Fibroblast of skin of left biceps (primary cell): ENCODE measurements around the gene SMG1.
"Not testable (repeated sequence)": the region's sequence is repeated elsewhere in the genome, so short reads cannot be mapped to it uniquely, and the experiment has no call there.

Source experiments
- DNase-seq, 2 experiments: peaks; one replicate each; pipeline ENCODE4 v3.0.0-alpha.2; 2013; ENCODE audit warnings: low read depth in 2 of 2

SMG1 gene

DNA sequence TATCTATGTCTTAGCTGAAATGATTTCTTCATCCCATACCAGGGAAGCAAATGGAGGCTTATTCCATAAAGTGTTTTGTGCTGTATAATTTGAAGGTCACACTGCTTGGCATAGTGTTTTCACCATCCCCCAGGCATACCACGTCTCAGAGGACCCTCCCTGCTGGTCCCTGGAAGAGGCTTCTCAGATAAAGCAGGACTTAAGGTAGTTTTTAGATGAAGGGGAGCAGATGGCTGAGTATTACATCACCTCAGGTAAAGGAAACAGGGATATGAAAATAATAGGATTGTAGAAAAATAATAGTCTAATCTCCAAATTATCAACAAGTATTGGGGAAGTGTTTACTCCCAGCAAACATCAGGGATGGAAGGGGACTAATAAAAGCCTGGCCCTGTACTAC is 7.3 kb upstream of the SMG1 start:
- no peak for DNase-seq

DNA sequence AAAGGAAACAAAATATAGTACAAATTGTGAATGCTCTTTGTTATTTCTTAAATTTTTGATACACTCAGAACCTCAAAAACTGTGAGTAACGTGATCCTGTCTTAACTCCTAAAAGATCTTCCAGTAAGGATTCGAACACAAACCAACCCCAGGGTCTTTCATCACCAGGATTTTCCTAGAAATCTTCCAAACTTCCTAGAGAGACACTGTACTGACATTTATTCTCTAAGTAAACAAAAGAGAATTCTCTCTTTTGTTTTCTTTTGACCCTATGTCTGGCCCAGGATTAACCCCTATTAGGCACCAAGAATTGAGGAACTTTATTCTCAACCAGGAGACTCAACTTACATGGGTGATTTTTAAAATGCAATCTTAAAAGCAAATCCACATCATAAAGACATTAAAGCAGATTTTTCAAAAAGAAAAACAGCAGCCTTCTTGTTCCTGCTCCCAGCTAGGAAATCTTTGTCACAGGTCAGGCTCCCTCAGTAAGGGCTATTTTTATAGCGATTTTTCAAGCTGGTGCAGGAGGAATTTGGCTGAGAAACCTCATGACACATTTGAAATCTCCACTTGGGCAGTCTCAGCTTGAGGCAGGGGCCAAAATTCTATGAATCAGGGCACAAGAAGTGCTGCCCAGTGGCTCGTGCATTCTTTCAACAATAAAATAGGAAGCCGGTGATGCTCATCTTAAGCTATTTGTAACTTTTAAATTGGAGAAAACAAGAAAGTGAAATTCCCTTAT is 6.2 kb upstream of the SMG1 start:
- DNase-seq: no peak

DNA sequence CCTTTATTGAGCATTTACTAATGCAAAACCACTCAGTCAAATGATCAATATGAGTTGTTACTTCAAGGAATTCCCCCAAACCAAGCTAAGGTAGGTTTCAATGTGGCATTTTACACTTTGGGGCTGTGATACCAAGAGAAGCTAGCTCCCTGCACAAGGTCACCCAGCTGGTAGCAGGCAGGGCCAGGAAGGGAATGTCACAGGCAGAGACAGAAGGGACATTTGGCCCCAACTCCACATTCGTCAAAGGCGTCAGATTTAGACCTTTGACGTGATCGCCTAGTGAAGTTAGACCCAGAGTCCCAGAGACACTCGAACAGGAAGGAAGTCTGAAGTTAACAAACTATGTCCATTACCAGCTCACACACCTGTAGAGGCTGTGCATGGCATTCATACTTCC is 5.5 kb upstream of the SMG1 start:
- no peak for DNase-seq

GRCh38 chr16:18930095-18930494 is 3.9 kb upstream of the SMG1 start:
- DNase-seq: not testable (repeated sequence)

DNA sequence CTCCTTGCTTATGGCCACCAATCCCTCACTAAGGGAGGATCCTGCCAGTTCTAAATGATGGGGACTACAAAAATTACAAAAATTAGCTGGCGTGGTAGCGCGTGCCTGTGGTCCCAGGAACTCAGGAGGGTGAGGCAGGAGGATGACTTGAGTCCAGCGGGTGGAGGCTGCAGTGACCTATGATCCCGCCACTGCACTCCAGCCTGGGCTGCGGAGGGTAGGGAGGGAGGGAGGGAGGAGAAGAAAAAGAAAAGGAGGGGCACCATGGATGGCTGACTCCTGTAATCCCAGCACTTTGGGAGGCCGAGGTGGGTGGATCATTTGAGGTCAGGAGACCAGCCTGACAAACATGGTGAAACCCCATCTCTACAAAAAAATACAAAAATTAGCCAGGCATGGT is 1.9 kb upstream of the SMG1 start:
- not testable (repeated sequence) for DNase-seq

GRCh38 chr16:18925215-18925985 is 808 bp downstream of the SMG1 start:
- not testable (repeated sequence) for DNase-seq

GRCh38 chr16:18923935-18924334 is 2.3 kb downstream of the SMG1 start:
- not testable (repeated sequence) for DNase-seq

GRCh38 chr16:18923124-18923523 is 3.1 kb downstream of the SMG1 start:
- not testable (repeated sequence) for DNase-seq

DNA sequence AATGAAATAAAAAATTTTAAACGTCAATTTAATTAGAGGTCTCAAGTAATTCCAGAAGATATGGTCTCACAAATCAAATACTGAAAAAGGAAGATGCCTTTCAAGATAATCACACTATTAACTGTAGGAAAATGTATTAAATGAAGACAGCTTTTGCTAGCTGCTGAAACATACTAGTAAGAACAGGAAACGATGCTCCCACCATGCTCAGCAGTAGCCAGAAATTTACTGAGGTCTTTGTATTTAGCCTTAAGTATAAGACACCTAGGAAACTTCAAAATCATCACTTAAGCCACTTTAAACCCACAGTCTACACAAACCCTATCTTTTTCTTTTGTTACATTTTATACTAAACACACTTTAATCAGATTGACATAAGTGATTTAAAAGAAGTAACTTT is 16.6 kb downstream of the SMG1 start:
- DNase-seq: not testable (repeated sequence)

DNA sequence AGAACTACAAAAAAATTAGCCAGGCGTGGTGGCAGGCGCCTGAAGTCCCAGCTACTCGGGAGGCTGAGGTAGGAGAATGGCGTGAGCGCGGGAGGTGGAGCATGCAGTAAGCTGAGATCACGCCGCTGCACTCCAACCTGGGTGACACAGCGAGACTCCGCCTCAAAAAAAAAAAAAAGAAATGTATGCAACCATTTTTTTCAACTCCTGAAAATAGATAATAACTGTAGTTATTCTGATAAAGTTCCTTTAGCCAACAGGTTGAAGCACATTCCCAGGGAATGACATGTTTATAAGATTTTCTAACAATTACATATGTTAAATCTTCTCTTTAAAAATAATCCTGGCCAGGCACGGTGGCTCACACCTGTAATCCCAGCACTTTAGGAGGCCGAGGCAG is 17.5 kb downstream of the SMG1 start:
- DNase-seq: not testable (repeated sequence)

DNA sequence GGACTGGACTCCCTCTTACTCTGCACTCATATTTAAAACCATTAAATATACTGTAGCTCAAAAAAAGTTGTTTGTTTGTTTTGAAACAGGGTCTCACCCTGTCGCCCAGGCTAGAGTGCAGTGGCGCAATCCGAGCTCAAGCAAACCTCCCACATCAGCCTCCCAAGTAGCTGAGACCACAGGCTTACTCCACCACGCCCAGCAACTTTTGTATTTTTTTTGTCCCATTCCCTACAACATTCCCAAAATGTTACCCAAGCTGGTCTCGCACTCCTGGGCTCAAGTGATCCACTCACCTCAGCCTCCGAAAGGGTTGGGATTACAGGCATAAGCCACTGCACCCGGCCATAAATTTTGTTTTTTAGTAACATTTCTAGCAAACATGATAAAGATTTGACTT is 23.4 kb downstream of the SMG1 start:
- DNase-seq: not testable (repeated sequence)

DNA sequence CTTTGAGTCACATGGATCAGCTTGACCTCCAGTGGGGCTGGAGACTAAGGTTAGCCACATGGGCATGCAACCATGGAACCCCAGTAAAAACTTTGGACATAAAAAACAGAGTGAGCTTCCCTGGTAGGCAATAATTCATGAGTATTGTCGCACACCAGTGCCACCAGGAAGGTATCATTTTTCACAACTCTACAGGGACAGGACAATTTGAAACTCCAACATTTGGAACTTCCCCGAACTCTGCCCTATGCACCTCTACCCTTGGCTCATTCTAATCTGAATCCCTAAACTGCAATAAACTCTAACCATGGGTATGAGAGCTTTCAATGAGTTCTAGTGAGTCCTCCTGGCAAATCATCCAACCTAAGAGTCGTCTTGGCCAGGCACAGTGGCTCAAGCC is 24.2 kb downstream of the SMG1 start:
- not testable (repeated sequence) for DNase-seq

DNA sequence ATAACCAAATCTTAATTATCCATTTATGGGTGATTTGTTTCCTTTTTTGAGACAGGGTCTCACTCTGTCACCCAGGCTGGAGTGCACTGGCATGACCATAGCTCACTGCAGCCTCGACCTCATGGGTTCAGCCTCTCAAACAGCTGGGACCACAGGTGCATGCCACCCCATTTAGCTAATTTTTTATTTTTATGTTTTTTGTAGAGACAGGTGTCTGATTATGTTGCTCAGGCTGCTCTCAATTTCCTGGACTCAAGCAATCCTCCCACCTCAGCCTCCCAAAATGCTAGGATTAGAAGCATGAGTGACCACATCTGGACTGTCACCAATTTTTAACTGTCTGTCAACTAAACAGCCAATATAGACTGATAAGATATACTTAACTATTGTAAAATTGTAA is 25.0 kb downstream of the SMG1 start:
- DNase-seq: not testable (repeated sequence)

DNA sequence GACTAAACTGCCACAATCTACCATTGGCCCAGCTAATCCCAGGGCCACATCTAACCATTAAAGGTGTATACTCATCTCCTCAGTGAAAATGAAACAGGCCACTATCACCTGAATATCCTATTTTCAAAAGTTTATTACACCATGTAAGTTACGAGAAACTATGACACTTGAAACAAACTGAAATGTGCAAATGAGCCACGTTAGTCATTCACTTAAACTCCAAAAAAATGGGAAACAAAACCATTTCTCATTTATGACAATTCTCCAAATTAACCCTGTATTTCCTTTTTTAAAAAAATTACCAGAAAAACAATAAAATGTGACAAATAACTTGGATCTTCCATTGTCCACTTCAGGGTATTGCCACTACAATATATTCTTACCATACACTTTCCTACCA is 41.8 kb downstream of the SMG1 start:
- DNase-seq: not testable (repeated sequence)

DNA sequence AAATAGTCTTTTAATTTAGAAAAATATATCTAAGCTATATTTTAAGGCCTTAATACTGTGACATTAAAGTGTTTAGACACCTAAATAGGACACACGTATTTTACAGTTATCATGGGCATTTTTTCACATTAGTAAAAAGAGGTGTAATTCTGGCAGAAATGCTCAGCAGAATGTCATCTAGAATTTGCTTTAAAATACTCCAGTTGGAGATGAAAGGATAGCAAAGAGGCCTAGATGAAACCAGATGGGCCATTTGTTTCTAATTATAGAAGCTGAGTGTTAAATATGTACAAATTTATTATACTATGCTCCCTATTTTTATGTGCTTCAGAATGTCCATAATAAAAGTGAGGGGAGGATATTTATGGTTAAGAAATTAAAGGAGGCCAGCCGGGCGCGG is 48.5 kb downstream of the SMG1 start:
- not testable (repeated sequence) for DNase-seq

GRCh38 chr16:18877259-18877658 is 48.9 kb downstream of the SMG1 start:
- DNase-seq: not testable (repeated sequence)

DNA sequence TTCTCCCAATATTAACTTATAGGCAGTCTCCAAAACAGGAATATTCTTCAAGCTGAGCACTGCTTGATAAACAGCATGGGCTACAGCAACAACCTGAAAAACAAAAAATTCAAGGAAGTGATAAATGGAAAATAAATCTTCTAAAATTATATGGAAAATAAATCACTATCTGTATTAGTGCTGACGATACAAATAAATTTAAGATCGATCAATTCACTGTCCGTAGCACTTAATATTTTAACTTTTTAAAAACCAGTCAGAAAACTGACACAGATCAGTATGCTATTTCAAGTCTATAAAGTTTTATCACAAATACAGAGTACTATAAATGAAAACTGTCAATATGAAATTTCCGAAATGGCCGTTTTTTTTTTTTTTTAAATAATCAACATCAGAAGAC is 49.9 kb downstream of the SMG1 start:
- not testable (repeated sequence) for DNase-seq

DNA sequence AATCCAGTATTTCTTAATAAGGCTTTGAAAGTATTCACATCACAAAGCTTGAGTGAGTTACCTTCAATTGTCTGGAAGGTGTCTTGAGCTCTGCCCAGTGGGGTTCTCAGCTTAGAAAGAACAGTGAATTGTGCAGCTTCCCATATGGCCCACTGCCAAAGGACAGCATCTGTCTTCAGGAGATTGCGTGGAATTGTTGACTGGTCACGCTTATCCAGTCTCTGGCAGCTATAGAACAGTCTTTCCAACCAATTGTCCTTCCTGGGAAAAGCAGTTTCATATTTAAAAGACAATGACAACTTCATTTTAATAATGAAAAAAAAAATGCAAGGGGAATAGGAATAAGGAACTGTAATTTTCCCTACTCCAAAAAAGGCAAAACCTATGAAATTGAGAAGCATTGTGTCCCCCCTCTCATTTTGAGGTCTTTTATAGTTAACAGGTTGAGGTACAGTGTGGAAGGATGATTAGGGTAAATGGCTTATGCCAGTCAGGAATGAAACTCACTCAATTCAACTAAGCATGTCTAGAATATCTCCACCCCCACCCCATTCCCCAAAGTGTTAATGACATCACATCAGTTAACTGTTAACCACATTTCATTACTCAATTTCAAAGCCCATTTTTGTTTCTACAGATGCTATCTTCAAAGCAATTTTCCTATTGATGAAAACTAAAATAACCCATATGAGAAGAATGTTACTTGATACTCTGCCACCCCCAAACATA is 57.0 kb downstream of the SMG1 start:
- DNase-seq: not testable (repeated sequence)

DNA sequence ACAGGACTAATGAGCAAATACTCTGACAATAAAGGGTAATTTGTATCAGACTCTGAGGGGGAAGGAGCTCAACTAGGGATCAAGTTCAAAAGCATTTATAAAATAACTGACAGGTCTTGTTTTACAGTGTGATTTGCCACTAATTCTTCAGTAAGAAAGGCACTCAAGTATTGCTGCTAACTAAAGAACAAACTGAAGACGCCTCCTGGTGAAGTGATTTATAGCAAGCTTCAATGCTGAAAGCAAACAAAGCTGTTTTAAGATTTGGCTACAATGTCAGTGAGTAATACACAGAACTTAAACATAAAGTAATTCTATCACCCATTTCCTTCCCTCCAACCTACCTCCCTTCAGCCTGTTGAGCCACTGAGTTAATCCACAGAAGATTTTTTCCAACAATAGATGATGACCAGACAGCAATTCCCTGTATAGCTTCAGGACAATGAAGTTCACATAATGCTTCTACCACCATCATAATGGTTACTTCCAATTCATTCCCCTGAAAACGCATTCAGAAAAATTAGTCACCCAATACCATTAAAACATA is 59.9 kb downstream of the SMG1 start:
- DNase-seq: peak in 1 of 2 experiments; percentile 20

GRCh38 chr16:18862891-18863290 is 63.3 kb downstream of the SMG1 start:
- not testable (repeated sequence) for DNase-seq

DNA sequence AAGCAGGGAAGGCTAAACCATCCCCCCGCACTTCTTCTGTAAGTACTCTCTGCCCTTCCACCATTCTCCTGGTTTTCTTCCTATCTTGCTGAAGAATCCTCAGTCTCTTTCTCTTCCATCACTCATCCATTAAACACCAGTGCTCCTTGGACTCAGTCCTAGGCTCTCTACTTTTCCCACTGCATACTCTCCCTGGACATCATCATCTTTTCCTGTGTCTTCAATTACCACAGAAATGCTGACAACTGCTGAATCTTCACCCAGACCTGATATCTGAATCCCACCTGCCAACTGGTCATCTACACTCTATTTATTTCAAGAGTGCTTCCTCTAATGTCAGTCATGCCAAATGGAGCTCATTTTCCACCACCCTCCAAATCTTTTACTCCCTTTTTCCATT is 71.0 kb downstream of the SMG1 start:
- no peak for DNase-seq

- DNase-seq: no peak
Observed at GRCh38 chr16:18853694-18854093, 72.5 kb downstream of the SMG1 start.
